Activated CD8-positive, alpha-beta memory T cell treated with anti-CD3 and anti-CD28 coated beads for 1 hour (primary cell): ENCODE data around the gene CAPS.

Experiments used
- DNase-seq, 2 donors: peaks; one replicate each; pipeline ENCODE4 v3.0.0-alpha.2; 2020; ENCODE audit warnings: low read depth in 1 of 2; ENCODE audit errors: extremely low read depth in 1 of 2

CAPS gene

DNA sequence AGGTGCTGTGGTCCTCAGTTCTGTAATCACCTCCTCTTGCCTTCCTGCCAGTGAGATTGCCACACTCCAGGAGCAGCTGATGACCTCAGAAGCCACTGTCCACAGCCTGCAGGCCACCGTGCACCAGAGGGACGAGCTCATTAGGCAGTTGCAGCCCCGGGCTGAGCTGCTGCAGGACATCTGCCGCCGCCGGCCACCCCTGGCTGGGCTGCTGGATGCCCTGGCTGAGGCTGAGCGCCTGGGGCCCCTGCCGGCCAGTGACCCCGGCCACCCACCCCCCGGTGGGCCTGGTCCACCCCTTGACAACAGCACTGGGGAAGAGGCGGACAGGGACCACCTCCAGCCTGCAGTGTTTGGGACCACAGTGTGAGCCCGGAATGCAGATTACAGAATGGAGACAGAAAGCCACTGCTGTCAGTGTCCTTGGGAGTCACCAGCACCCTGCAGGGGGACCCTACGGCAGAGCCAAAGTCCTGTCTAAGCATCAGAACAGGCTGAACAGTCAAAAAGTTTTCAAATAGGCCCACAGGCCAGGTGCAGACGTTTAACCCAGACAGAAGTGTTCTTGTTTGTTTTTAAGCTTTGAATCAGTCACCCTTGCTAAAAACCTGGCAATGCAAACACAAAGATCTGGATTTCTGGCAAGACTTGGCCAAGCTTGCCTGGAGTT lies 5.1 kb upstream of the CAPS start:
- no peak for DNase-seq

DNA sequence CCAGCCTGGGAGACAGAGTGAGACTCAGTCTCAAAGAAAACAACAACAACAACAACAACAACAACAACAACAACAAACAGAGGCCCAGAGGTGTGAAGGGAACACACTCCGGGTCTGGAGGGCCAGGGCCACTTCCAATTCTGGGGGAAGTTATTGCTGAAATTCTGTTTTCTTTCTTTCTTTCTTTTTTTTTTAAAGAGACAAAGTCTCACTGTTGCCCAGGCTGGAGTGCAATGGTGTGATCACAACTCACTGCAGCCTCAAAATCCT lies 3.5 kb upstream of the CAPS start:
- DNase-seq, result no peak

DNA sequence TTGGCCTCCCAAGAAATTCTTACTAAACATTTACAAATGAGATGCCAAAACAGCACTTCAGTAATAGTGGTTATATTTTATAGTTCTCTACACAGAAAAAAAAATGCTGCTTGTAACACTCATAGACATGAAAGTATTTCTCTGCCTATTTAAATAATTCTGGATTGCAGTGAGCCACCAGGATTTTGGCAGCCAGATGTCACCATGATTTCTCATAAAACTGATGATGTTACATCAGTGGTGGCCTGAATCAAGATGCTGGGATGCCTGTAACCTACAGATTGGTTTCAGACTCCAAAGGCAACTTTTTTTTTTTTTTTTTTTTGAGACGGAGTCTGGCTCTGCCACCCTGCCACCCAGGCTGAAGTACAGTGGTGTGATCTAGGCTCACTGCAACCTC lies 2.7 kb upstream of the CAPS start:
- no peak for DNase-seq

DNA sequence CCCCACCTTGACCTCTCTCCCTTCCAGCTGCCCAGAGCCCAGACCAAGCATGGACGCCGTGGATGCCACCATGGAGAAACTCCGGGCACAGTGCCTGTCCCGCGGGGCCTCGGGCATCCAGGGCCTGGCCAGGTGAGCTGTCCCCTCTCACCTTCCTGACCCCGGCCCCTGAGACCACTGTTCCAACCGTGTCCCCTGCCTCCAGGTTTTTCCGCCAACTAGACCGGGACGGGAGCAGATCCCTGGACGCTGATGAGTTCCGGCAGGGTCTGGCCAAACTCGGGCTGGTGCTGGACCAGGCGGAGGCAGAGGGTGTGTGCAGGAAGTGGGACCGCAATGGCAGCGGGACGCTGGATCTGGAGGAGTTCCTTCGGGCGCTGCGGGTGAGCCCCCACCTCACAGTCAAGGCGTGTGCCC lies 312 bp downstream of the CAPS start:
- DNase-seq, result no peak

DNA sequence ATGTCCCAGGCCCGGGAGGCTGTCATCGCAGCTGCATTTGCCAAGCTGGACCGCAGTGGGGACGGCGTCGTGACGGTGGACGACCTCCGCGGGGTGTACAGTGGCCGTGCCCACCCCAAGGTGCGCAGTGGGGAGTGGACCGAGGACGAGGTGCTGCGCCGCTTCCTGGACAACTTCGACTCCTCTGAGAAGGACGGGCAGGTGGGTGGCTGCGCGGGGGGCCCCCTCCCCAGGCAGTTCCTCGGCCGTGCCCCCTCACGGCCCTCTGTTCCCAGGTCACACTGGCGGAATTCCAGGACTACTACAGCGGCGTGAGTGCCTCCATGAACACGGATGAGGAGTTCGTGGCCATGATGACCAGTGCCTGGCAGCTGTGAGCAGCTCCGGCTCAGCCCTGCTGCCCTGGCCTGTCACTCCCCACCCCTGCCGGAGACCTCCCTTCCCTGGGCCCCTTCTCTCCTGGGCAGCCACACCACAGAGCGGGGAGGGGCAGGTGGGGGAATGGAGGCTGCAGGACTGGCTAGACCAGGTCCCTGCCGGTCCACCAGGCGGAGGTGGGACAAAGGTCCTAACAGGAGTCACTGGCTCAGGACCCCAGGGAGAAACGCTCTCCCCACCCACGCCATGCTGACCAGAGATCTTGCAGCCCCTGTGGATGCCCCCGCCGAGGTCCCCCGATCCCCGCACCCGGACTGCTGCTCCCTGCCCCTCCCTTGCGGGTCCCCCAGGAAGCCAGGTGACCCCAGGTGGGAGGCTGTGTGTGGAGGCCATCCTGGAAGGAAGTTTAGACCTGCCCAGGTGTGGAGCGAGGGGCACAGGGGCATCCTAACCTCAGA lies 1.1 kb downstream of the CAPS start:
- DNase-seq, result no peak

DNA sequence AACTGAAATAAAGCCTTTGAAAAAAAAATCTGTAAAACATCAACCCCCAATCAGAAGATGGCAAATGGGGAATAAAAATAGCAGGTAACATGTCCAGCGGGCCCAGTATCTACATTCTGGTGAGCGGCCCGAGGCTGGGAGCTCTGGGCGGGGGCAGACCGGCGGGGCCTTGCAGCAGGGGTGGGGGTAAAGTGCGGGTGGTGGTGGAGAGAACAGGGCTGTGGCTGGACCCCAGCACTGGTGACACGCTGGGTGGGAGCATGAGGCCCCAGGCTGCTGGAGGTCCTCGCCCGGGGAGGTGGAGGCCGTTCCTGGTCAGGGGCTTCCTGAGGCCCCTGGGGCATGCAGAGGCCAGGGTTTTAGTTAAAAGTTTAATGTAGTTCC lies 1.7 kb downstream of the CAPS start:
- no peak for DNase-seq

DNA sequence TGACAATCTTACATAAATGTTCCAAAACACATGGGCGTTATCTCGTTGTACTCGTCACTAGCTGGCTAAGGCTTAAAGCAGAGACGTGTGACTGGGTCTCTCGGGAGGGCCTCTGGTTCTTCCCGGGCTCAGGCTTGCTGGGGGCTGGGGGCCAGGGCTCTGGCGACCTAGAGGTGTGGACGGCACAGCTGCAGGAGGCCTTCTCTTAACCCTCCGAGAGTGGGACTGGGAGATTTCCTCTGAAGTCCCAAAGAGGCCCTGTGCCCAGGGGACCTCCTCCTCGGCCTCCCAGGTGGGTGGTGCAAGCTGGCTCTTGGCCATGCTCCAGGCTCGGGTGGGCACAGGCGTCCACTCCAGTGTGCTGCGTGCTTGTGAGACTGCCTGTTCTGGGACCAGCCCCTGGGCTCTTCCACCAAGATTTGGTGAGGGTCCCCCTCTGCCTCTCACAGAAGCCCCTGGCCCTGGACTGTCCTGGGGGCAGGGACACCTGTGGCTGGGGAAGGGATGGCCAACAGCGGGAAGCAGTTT lies 2.2 kb downstream of the CAPS start:
- DNase-seq, result no peak

DNA sequence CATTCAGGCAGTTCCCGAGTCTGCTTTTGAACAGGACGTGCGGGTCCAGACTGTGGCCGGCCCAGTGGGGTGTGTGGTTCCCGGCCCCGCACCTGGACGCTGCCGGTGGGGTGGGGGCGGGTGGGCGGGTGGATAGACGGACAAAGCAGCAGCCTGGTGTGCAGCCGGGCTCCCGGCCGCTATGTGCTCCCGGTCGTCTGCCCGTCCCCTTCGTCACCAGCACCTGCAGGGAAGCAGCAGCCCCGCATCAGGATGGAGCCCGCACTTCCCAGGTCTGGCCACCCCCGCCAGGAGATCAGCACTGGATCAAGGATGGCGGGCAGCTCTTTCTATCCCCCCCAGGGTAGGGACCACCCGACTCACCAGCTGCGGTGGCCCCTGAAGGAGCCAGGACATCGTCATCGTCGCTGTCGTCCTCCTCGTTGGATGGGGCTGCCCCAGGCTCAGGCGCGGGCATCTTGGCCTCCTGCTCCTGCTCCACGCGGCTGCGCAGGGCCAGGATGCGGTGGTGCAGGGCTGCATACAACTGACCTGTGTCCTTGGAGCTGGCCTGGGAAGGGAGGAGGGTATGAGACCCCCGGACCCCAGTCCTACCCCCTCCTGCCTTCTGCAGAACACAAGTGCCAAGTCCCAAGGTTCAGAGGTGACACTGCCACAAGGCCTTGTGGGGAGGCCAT lies 3.5 kb downstream of the CAPS start:
- no peak for DNase-seq

DNA sequence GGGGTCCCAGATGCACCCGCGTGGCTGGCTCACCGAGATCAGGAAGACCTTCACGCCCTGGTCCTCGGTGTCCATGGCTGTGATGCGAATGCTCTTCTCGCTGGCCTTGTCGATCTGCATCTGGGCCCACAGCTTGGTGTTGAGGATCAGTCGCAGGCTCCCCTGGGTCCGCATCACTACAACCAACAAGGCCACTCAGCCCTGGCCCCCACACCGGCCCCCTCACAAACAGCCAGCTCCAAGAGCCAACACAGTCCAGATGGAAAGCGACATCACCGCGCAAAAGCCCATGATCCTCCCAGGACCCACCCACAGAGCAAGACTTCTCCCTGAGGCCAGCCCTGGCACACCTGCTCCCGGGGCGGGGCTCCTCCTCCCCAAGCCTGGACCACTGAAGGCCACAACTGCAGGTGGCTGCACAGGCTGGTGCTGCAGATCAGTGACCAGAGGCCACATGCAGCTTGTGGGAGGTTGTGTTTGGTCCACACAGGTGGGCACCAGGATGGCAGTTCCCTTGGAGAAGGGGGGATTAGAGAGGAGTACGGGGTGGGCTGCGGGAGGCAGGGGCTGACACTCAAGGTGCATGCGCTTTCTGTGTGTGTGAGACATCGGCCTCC lies 4.5 kb downstream of the CAPS start:
- DNase-seq, result no peak

DNA sequence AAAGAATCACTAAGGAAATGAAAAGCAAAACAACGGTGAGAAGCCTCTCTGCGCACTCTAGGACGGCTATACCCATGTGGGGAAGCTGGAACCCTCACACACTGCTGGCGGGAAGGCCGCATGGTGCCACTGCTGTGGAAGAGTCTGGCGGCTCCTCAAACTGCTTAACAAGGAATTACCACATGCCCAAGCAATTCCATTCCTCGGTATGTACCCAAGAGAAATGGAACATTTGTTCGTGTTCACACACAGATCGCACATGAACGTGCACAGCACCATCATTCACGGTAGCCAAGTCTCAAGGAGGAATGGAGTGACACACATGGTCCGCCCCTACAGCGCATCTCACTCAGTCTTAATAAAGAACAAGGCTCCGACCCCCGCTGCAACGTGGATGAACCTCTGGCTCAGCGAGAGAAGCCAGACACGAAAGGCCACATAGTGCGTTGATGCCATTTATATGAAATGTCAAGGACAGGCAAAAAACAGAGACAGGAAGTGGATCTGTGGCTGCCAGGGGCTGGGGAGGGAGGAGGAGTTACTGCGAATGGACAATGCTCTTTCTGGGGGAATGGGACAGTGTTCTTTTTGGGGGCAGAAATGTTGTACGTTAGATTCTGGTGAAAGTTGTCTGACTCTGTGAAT lies 7.6 kb downstream of the CAPS start:
- DNase-seq, result no peak

DNA sequence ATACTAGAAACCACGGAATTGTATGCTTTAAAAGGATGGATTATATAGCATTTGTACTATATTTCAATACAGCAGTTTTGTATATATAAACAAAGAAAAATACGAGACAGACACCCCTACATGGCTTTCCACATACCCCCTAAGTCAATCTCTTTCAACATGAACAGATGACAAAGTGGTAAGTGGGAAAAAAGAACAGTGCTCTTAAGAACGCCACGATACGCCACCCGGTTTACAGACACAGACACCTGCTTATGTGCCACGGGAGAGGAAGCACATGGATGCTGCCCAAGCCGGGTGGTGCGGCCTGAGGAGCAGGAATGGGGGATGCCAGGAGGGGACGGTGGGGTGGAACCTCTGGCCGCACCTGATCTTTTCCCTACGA lies 8.1 kb downstream of the CAPS start:
- no peak for DNase-seq

DNA sequence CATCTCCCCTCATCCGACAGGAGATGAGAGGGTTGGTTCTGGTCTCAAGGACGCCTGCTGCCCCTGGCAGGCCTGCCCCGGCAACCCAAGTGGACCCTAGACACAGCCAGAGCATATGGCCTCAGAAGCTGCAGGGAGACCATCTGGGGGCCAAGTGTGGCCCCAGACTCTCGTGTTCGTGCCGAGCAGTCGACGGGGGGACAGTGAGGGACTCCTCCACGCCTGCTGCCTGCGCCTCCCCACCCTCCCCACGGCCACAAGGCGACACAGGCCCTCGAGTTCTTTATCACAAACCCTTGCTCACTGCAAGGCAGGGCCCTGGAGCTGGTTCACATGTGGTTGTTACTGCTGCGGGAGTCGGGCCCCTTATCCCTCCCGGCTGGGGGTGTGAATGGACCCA lies 9.3 kb downstream of the CAPS start:
- DNase-seq, result no peak

DNA sequence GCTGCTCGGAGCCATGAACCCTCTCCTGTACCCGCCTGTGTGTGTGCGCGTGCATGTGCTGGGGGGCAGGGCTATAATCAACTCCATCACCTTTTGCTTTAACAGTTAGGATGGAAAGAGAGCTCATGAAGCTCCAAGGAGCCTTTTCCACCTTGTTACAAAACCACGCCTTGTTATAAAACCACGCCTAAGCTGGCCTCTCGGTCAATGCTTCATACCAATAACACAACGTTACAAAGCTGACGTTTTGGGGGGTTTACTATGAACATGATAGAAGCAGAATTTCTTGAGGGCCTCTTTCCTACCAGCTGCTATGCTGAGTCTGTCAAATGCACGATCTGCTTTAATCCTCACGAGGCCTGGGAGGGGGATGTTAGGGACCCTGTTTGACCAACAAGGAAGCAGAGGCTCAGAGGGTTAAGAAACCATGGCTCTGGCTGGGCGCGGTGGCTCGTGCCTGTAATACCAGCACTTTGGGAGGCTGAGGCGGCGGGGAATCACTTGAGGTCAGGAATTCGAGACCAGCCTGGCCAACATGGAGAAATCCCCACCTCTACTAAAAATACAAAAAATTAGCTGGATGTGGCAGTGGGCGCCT lies 11.9 kb downstream of the CAPS start:
- no peak for DNase-seq

DNA sequence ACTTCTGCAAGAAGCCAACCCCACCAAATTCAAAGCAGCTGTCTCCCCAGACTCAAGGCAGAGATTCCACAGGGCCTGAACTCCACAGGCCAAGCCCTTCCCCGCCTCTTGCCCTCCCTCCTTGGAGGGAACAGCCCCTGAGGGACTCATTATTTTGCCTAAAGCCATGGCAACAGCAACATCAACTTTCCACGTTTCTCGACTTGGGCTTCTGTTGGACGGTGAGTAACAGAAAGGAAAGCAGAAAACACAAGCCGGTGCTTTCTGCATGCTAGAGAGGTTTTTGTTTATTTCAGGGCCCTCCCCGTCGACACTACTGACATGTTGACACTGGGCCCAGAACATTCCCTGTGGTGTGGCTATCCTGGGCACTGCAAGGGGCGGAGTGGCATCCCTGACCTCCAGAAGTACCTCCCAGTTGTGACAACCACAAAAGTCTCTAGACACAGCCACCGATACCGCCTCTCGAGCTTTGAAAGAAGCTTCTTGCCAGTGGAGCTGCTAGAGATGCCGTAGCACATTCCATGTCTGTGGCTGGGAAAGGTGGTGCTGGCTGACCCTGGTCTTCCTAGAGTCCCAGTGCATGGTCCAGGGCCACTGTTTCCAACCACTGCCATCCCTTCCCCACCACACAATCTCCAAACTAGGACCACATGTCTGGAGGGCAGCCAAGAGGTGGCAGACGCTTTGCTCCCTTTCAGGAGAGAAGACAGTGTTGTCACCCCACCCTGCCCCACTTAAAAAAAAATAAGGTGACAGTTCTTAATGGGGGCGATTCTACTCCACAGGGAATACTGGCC lies 12.8 kb downstream of the CAPS start:
- DNase-seq, result no peak

DNA sequence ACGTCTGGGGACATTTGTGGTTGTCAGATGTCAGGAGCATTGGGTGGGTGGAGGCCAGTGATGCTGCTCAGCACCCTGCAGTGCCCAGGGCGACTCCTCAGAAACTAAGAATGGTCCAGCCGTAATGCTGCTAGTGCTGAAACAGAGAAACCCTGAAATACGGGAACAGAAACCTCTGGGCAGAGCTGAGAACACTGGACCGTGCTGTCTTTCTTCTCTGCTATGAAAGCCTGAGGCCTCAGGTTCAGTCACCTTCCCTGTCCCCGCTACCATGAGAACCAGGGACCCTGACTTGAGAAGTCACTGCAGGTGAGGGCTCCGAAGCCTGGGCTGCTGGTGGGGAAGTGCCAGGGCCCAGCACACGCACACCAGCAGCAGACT lies 13.4 kb downstream of the CAPS start:
- no peak for DNase-seq

DNA sequence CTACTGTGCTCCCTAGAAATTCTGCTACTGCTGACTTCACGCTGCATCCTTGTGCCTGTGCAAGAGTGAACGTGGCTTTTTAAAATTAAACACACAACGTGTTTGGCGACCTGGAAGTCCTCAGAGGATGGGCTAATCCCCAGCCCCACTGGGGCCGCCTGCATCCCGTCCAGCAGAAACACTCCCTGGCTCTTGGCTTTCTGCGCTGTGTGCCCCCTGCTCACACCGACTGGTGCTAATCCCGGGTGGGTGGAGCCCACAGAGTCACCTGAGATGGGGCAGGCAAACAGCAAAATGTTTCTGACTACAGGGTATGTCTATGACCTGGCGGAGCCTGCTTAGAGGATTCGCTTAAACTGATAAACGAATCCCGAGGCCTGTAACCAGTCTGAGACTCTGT lies 15.1 kb downstream of the CAPS start:
- no peak for DNase-seq

DNA sequence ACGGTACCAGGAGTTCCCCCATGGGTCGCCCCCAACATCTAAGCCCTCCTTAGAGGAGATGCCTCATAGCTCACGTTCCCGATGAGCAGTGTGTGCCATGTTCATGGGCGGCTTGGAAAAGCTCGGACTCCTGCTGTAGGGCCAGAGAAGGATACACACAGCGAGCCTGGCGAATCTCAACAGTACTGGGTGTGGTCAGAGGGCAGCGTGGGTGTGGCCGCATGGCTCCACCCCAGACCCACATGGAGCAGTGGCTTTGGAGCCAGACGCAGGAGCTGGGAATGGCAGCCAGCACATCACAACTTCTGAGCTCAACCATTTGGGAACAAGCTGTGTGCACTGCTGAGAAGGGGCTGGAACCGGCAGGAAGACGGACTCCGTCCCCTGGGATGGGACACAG lies 15.6 kb downstream of the CAPS start:
- no peak for DNase-seq

DNA sequence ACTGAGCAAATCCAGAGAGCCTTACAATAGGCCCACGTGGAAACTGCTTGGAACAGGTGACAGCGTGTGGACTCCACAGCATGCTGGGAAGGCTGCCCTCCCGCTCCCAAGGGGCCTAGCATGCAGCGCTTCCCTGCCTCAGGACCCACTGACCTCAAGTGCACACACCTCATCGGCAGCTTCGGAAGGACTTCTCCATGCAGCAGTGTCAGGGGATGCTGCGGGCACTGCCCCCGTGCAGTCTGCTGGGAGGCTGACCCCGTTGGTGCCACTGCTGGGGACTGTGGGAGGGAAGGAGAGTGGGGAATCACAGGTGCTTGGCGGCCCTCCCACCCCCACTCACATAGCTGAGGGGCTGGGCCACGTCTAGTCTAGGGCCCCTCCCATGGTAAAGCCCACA lies 17.2 kb downstream of the CAPS start:
- no peak for DNase-seq

DNA sequence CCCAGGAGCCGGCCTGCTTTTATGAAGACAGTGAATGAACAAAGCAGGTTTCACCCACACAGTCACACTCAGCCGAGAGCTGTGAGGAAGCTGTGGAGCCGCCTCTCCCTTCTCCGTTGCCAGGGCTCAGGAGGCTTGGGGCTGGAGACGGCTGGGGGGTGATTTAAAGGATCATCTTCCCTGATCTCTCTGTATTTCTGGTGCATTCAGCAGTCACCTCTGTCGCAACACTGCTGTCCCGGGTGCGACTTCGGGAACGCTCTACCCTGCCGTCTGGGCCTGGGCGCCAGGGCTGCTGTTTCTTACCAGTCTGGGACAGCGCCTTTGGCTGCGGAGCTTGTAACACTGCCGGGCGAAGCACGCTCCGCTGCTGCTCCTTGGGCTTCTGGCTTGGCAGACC lies 18.1 kb downstream of the CAPS start:
- no peak for DNase-seq

DNA sequence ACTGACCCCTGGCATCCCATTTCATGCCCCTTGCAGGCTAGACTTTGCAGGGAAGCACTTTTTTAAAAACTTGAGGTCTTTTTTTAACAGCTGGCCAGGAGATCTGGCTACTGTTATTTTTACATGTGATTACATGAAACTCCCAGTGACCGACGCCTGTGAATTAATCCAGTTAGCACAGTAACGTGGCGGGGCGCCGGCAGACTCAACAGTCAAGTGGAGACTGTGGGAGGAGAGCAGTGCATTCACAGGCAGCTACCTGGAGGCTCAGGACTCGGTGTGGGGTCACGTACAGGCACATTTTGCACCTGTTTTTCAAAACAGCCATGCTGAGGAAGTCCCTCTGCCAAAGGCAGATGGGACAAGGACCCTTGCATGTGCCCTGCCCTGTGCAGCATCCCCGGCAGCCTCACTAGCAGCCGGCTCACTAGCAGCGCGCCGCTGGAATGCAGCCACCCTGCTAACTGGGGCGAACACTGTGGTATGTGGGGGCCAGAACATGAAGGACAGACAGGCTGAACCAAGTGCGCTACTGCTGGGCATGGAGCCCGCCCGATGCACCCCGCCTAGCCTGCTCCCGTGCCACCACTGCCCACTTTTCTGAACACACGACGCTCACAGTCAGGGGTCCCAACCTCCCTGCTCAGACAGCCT lies 18.7 kb downstream of the CAPS start:
- DNase-seq, result no peak
